Muscle of back (tissue), 11 donors: Measurements from ENCODE around the gene MGST1. TPM values are rescaled to one million over a fixed set of nuclear protein-coding genes. Genes with fewer than 3 reads are reported as not detected.
"Not testable (repeated sequence)": the region's sequence is repeated elsewhere in the genome, so short reads cannot be mapped to it uniquely, and the experiment has no call there.

Experiments used
- DNase-seq, 3 donors: peaks; one replicate each; pipeline versions ENCODE4 v3.0.0 to v3.0.0-alpha.2; 2013
- polyA plus RNA-seq, 10 donors: library from polyadenylated mRNA; unstranded; fragments of 120-200 nt; gene quantifications; one replicate each; pipeline ENCODE4 v1.2.1, GENCODE V29; 2013; ENCODE audit not compliant: insufficient read length in 10 of 10

The MGST1 gene
- polyA plus RNA-seq, 10 donors, result 8.4 to 32.9 (median 16.0) TPM

DNA sequence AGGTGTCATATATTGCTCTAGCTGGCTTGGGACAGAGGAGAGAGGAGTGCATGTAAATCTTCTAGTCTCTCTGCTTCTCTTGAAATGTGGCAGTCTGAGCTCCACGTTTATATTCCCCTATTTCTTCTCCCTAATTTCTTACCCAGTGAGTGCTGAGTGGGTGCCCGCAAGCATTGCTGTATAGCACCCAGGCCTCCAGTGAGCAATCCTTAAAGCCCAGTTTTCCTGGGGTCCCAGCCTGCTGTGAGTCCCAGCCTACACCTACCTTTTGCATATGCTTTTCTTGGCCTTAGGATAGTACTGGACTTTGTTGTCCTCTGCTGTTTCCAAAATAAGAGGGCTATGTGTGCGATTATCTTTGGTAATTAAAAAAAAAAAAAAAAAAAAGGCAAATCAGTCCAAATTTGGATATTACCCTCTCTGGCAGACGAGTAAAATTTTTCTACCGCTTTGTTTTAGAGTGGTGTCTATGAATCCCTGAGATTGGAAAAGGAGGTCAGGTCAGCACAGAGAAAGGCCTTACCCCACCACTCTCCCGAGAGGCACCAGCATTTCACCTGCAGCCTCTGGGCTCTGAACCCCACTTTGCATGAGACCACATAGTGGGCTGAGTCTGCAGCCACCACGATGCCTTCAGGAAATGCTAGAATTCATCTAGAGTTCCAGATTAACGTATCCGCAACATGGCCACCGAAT lies 1.1 kb downstream of the MGST1 start:
- DNase-seq, result peak in 1 of 3 donors; percentile 40

DNA sequence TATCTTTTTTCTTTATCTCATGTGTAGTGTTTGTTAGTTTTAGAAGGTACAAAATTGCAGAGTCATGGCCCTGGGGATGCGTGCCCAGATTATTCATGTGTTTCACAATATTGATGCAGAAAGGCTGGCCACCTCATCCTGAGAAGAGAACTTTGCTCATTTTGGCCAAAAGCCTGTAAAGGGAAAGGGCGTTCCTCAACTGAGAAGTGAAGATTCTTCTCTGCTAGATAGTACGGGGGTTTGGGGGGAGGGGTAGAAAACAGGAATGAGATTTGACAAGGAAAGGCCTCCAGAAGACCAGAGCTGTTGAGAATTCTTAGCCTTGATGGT lies 1.7 kb downstream of the MGST1 start:
- peak in 2 of 3 donors; percentile 12 to 72 for DNase-seq

GRCh38 chr12:16350682-16351081 lies 3.2 kb downstream of the MGST1 start:
- DNase-seq, result peak in 1 of 3 donors; percentile 79

GRCh38 chr12:16352481-16352880 lies 5.0 kb downstream of the MGST1 start:
- DNase-seq, result peak in 1 of 3 donors; percentile 43

DNA sequence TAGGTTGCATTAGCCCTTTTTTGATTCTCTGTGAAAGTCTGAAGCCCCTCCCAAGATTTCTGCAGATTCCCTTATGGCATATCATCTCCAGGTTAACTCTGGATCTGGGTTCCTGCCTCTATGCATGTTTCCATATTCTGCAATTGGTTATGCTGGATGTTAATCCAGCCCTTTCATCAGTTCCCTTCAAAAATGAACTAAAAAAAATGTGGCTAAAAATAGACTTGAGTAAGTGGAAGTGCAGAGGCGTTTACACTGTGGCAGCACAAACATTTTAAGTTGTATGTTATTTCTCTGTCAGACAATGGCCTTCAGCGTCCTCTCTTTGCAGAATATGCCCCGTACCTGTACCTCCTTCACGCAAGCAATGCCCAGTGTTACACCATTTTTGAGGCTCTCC lies 11.4 kb downstream of the MGST1 start:
- DNase-seq, result no peak

DNA sequence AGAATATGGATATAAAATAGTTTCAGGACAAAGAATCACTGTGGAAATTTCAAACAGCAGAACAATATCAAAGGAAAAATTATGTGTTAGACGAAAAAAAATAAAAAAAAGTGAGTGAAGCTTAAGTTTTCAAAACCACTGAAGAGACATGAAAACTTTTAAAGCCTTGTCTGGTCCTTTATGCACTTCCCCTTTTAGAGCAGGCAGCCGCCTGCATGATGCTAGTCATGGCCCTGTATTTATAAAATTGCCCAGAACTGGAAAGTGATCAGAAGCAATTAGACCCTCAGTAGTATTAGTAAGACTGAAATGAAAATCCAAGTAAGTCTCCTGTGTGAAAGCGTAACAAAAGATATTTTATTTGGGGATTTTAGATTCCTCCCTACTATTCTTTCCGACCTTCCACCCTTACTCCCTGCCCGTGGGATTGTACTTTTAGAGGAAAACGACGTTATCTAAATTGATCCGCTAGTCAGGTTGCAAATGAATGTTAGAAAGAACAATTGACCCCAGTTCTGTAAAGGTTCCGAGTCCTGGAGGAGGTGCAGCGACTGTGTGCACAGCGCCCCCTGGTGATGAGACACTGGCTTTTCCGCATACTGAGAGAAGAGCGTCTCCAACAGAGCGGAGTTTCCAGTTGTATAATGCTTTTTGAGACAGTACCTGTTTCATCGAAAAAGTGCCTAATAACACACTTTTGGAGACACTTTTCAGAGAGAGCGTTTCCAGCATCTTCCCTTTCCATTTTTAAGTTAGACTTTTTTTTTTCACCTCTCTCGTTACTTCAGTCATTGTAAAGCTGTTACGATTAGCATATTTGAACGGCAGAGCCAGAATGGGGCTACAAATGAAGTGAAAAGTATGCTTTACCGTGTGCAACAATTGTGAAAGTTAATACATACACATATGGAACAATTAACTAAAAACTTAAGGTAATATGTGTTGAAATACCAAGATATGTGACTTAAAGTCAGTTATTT lies 12.4 kb downstream of the MGST1 start:
- peak in 2 of 3 donors; percentile 24 to 39 for DNase-seq

DNA sequence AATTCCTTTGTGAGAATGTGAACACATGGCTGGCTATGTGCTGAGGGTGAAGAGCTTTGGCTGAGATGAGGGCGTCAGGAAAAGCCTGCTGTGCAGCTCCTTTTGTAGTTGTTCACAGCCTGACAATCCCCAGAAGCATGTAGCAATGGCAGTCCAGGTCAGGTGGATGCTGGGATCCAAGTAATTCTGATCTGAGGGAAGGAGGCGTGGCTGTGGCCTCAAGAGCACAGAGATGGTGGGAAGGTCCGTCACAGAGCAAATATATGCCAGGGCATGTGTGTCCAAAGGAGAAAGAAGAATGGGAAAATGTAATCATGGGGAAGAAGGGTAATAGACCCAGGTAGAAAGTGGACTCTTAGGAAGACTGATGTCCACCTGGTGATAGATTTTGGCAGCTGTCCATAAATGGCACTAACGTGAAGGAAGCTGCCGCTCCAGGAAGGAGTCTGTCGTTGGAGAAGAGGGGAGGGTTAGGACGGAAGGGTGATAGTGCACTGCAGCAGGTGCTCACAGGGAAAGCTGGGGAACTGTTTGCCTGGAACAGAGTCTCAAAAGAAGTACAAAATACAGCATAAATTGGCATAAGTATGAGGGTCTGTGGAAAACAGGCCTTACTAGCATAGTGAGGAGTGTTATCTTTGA lies 13.8 kb downstream of the MGST1 start:
- no peak for DNase-seq

GRCh38 chr12:16362550-16362949 lies 15.1 kb downstream of the MGST1 start:
- no peak for DNase-seq

GRCh38 chr12:16369156-16369555 lies 21.7 kb downstream of the MGST1 start:
- no peak for DNase-seq

DNA sequence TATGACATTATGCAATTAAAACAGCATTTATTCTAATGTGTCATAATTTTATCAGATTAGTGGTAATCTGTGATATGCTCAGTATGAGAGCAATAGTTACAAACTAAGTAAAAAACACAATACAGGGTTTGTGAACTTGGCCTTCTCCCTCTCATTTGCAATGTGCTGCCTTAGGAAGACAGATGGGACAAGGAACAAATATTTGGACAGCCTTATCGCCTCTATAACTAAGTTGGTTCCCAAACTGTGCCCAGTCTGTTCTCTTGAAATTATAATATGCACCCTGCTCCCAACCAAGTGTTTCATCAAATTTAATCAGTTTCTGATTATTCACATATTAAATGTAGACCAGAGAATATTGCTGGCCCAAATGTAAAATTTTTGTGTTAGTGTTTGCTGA lies 22.7 kb downstream of the MGST1 start:
- DNase-seq, result no peak

DNA sequence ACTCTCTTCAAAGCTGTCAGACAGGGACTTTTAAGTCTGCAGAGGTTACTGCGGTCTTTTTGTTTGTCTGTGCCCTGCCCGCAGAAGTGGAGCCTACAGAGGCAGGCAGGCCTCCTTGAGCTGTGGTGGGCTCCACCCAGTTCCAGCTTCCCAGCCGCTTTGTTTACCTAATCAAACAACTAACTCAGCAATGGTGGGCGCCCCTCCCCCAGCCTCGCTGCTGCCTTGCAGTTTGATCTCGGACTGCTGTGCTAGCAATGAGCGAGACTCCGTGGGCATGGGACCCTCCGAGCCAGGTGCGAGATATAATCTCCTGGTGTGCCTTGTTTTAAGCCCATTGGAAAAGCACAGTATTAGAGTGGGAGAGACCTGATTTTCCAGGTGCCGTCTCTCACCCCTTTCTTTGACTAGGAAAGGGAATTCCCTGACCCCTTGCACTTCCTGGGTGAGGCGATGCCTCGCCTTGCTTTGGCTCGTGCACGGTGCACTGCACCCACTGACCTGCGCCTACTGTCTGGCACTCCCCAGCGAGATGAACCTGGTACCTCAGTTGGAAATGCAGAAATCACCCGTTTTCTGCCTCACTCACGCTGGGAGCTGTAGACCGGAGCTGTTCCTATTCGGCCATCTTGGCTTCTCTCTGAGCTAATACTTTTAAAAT lies 35.3 kb downstream of the MGST1 start:
- DNase-seq, result not testable (repeated sequence)

DNA sequence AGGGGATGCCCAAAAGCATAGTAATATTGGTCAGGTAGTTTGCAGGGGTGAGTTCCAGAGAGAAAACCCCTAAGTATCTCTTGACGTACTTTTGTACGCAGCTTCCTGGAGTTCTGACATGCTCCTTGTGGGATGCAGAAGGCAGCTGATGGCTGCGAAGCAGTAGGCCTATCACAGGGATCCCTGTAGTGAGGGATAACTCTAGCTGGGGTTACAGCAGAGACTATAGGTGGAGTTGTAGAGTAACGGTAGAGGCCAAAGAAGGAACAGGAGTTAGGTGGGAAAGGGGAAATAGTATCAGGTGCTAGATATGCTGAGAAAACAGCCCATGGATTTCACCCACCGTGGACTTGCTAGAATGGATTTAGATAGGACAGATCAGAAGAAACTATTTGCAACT lies 37.3 kb downstream of the MGST1 start:
- DNase-seq, result no peak

GRCh38 chr12:16385782-16386646 lies 38.6 kb downstream of the MGST1 start:
- peak; percentile 47 to 85 (median 76) for DNase-seq

GRCh38 chr12:16387919-16388318 lies 40.5 kb downstream of the MGST1 start:
- DNase-seq, result no peak

DNA sequence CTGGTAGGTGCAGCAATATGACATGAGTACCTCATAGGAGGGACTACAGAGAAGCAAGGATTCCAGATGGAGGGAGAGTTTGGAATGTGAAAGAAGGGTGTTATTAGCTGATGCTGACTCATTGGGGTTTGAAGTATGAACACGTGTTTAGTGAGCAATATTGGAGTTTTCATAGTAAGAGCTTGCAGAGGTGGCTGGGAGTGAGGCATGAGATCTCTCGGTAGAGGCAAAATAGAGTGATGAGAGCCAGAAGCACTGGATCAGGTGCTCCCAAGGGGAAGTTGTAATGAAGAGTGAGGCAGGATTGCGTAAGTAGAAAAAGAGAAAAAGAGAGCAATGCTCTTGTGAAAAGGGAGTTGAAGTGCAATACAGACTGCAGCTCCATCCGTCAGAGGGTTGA lies 42.1 kb downstream of the MGST1 start:
- DNase-seq, result peak in 1 of 3 donors; percentile 10

DNA sequence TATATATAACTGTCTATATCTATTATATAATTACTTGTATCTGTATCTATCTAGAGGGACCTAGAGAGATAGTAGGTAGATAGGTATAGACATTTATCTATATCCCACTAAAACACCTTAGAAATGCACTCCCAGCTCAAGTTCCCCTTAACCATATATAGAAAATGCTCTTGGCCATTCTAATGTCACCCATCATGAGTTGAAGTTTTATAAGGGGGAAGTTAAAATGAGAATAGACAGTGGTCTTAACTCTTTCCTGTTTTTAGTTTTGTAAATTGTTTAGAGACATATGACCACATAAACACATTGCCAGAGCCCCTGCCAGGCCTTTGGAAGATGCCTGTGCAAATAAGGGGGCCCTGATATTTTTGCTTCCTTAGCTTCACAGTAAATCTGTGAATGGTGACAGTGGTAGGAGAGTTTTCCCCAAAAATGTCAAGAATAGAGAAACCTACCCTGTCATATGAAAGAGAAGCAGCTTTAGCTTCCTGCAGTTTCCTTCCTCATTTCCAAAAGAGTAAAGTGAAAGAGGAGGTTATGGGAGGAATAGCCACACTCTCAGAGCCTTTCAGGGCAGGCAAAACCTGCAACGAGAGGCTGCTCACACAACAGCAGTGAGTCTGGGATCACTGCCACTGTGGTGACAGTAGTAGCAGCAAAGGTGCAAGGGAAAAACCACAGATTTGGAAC lies 45.5 kb downstream of the MGST1 start:
- DNase-seq, result no peak

DNA sequence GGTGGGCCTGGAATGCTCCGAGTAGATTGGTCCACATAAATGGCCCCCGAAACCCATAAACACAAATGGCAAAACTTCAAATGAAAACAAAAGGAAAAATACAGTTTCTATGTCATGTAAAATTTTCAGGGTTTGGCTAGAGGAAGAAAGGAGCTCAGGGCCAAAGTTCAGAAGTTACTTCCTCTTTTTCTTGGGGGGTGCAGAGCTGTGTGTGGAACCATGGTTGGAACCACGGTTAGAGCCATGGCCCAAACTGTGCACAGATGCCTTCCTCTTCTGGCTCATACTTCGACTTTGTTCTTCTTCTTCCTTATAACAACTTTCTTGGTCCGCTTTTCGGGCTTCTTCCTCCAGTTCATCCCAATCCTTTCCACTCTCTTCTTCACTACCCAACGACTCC lies 51.7 kb downstream of the MGST1 start:
- DNase-seq, result no peak

- not testable (repeated sequence) for DNase-seq
These were observed 54.4 kb downstream of the MGST1 start for GRCh38 chr12:16401835-16402234.

- no peak for DNase-seq
These were observed 59.9 kb downstream of the MGST1 start for GRCh38 chr12:16407346-16407745.
